HepG2 (cell line): ENCODE results near the gene CCNYL1. TPM values are rescaled to one million over a fixed set of nuclear protein-coding genes. Genes with fewer than 3 reads are reported as not detected.

Experiments used
- CREBL2 ChIP-seq: sonication (generic); formaldehyde crosslinking; IDR thresholded peaks from 2 replicates; pipeline ENCODE4 v1.8.1; 2023; ENCODE audit warnings: missing genetic modification reagents, mild to moderate bottlenecking, borderline replicate concordance
- HMG20B ChIP-seq: conservative IDR thresholded peaks from 2 replicates; pipeline ENCODE4 v1.6.1; 2016; ENCODE audit warnings: missing genetic modification reagents, missing compliant biosample characterization
- HMGXB4 ChIP-seq, 2 experiments: sonication (generic) in 1 of 2; formaldehyde crosslinking in 1 of 2; IDR thresholded peaks; 2 replicates each; pipeline versions ENCODE4 v1.4.0 to v1.6.1; 2018 to 2020; ENCODE audit warnings: missing genetic modification reagents in 2 of 2, borderline replicate concordance in 1 of 2, low read depth in 1 of 2, mild to moderate bottlenecking in 1 of 2, missing biosample characterization in 1 of 2
- HNF4G ChIP-seq, 2 experiments: sonication (generic) in 1 of 2; formaldehyde crosslinking in 1 of 2; IDR thresholded peaks; 2 replicates each; pipeline versions ENCODE4 v1.4.0 to v1.6.1; 2011 to 2020; ENCODE audit warnings: borderline replicate concordance in 2 of 2, low read depth in 2 of 2, mild to moderate bottlenecking in 2 of 2, low read length in 1 of 2, missing genetic modification reagents in 1 of 2, moderate library complexity in 1 of 2
- KAT7 ChIP-seq: IDR thresholded peaks from 2 replicates; pipeline ENCODE4 v1.6.1; 2018; ENCODE audit warnings: borderline replicate concordance, missing compliant biosample characterization
- MBD4 ChIP-seq: IDR thresholded peaks from 2 replicates; pipeline ENCODE4 v1.6.1; 2012; ENCODE audit warnings: low read length, inconsistent platforms, borderline replicate concordance
- MIXL1 ChIP-seq: IDR thresholded peaks from 2 replicates; pipeline ENCODE4 v1.6.1; 2016
- SMAD9 ChIP-seq: sonication (generic); formaldehyde crosslinking; IDR thresholded peaks from 2 replicates; pipeline ENCODE4 v1.5.1; 2020; ENCODE audit warnings: mild to moderate bottlenecking, missing genetic modification reagents
- ZBTB21 ChIP-seq: sonication (generic); formaldehyde crosslinking; IDR thresholded peaks from 2 replicates; pipeline ENCODE4 v1.4.0; 2020; ENCODE audit warnings: missing genetic modification reagents
- ZNF335 ChIP-seq: sonication (generic); formaldehyde crosslinking; IDR thresholded peaks from 2 replicates; pipeline ENCODE4 v1.4.0; 2020; ENCODE audit warnings: missing genetic modification reagents
- ZNF414 ChIP-seq: sonication (generic); formaldehyde crosslinking; IDR thresholded peaks from 2 replicates; pipeline ENCODE4 v1.5.0; 2020; ENCODE audit warnings: missing genetic modification reagents
- ZNF547 ChIP-seq: sonication (generic); formaldehyde crosslinking; IDR thresholded peaks from 2 replicates; pipeline ENCODE4 v1.5.1; 2020; ENCODE audit warnings: mild to moderate bottlenecking, missing genetic modification reagents
- ZNF550 ChIP-seq: sonication (generic); formaldehyde crosslinking; IDR thresholded peaks from 2 replicates; pipeline ENCODE4 v1.4.0; 2020; ENCODE audit warnings: mild to moderate bottlenecking, missing genetic modification reagents, borderline replicate concordance
- polyA plus RNA-seq, 8 experiments: library from polyadenylated mRNA; depleted of rRNA in 3 of 8; stranded (reverse) in 7 of 8; unstranded in 1 of 8; fragments of >200 nt; fragmentation: Illumina TruSeq in 4 of 8; extraction: Trizol in 4 of 8; gene quantifications; 2 replicates each; pipeline versions ENCODE4 v1.2.1 to v1.2.3, GENCODE V29; 2011 to 2016; ENCODE audit warnings: low read depth in 4 of 8, missing spikeins in 1 of 8, mixed read lengths in 1 of 8; ENCODE audit not compliant: insufficient read depth in 1 of 8
- total RNA-seq, 5 experiments: library from RNA; depleted of rRNA; stranded (reverse); fragments of >200 nt; fragmentation: Illumina TruSeq; extraction: Trizol; gene quantifications; 2 replicates each; pipeline ENCODE4 v1.2.3, GENCODE V29; 2016; ENCODE audit warnings: low read depth in 1 of 5
- TF ChIP-seq, protein P1 (sequence below): sonication (generic); formaldehyde crosslinking; IDR thresholded peaks from 2 replicates; pipeline ENCODE4 v1.8.0; 2022; ENCODE audit warnings: mild to moderate bottlenecking, missing genetic modification reagents, moderate library complexity
- TF ChIP-seq, protein P2 (sequence below): sonication (generic); formaldehyde crosslinking; IDR thresholded peaks from 2 replicates; pipeline ENCODE4 v1.8.0; 2022; ENCODE audit warnings: mild to moderate bottlenecking, missing genetic modification reagents, borderline replicate concordance
- TF ChIP-seq, protein P3 (sequence below), 2 experiments: IDR thresholded peaks; 2 replicates each; pipeline ENCODE4 v1.6.1; 2011 to 2012; ENCODE audit warnings: low read length in 2 of 2, borderline replicate concordance in 1 of 2, low read depth in 1 of 2, mild to moderate bottlenecking in 1 of 2, moderate library complexity in 1 of 2

CCNYL1 gene
- total and polyA plus RNA-seq, 2 of the 13 experiments (the other 11 are each of a cell fraction or from before 2014, with no cell fraction given): 12.5 to 16.2 TPM

DNA sequence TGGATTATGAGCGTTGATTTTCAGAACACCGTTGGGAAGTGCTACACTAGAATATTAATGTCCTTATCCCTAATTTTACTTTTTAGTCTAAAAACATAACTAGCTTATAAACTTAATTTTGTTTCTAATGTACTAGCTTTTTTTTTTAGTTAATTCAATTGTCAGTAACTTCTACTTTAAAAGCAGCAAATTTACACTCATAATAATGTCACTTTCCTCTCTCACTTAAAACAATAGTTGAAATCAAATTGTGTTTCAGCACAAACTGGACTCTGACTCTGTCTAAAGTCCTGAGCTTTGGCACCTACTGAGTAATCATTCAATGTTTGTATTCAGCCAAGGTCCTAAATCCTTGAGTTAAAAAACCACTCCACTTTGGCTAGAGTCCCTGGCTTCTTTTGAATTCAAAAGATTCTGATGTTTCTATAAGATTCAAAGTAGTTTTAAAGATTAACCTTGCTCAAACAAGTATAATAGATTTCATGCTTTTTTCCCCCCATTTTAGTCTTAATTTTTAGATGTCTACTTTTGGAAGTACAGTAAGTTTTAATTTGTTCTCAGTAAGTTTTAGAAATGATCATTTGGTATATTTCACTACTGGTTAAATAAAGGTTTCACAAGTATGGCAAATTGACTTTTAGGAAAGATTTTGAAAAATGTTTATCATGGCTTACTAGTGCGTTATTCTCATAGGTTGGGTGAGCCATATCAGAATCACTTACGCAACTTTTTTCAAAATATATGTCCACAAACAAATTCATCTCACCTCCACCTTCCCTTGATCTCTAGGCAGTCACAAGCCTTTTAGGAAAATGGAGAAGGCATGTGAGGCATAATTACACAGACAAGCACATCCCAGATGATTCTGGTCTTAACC lies 23.4 kb downstream of the CCNYL1 start (continued):
- TF ChIP-seq, protein P1, sequence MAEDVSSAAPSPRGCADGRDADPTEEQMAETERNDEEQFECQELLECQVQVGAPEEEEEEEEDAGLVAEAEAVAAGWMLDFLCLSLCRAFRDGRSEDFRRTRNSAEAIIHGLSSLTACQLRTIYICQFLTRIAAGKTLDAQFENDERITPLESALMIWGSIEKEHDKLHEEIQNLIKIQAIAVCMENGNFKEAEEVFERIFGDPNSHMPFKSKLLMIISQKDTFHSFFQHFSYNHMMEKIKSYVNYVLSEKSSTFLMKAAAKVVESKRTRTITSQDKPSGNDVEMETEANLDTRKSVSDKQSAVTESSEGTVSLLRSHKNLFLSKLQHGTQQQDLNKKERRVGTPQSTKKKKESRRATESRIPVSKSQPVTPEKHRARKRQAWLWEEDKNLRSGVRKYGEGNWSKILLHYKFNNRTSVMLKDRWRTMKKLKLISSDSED: no peak
- TF ChIP-seq KAT7 (CRISPR knock-in tag): no peak
- no peak for TF ChIP-seq HMG20B (CRISPR knock-in tag)
- TF ChIP-seq MIXL1 (CRISPR knock-in tag): peak; percentile 83
- TF ChIP-seq ZNF335: no peak
- TF ChIP-seq, protein P2, sequence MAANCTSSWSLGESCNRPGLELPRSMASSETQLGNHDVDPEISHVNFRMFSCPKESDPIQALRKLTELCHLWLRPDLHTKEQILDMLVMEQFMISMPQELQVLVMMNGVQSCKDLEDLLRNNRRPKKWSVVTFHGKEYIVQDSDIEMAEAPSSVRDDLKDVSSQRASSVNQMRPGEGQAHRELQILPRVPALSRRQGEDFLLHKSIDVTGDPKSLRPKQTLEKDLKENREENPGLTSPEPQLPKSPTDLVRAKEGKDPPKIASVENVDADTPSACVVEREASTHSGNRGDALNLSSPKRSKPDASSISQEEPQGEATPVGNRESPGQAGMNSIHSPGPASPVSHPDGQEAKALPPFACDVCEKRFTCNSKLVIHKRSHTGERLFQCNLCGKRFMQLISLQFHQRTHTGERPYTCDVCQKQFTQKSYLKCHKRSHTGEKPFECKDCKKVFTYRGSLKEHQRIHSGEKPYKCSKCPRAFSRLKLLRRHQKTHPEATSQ (CRISPR knock-in tag): 0 out of 2 replicates have a peak, but pooled peaks have one; percentile 44
- TF ChIP-seq CREBL2 (CRISPR knock-in tag): no peak
- peak; percentile 67; the same call in 1 of the 2 replicates for TF ChIP-seq ZNF414 (CRISPR knock-in tag)
- TF ChIP-seq SMAD9 (CRISPR knock-in tag): no peak
- 0 out of 2 replicates have a peak, but pooled peaks have one; percentile 77 for TF ChIP-seq MBD4
- no peak for TF ChIP-seq ZNF547
- TF ChIP-seq, protein P3, sequence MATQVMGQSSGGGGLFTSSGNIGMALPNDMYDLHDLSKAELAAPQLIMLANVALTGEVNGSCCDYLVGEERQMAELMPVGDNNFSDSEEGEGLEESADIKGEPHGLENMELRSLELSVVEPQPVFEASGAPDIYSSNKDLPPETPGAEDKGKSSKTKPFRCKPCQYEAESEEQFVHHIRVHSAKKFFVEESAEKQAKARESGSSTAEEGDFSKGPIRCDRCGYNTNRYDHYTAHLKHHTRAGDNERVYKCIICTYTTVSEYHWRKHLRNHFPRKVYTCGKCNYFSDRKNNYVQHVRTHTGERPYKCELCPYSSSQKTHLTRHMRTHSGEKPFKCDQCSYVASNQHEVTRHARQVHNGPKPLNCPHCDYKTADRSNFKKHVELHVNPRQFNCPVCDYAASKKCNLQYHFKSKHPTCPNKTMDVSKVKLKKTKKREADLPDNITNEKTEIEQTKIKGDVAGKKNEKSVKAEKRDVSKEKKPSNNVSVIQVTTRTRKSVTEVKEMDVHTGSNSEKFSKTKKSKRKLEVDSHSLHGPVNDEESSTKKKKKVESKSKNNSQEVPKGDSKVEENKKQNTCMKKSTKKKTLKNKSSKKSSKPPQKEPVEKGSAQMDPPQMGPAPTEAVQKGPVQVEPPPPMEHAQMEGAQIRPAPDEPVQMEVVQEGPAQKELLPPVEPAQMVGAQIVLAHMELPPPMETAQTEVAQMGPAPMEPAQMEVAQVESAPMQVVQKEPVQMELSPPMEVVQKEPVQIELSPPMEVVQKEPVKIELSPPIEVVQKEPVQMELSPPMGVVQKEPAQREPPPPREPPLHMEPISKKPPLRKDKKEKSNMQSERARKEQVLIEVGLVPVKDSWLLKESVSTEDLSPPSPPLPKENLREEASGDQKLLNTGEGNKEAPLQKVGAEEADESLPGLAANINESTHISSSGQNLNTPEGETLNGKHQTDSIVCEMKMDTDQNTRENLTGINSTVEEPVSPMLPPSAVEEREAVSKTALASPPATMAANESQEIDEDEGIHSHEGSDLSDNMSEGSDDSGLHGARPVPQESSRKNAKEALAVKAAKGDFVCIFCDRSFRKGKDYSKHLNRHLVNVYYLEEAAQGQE (IDR thresholded peaks at IDR 0.05; ENCODE audit: borderline replicate concordance in 1 of 2, low read depth in 1 of 2, low read length in 2 of 2): peak in 1 of 2 experiments; percentile 74; a peak in 1 of 4 replicates
- TF ChIP-seq HMGXB4 (CRISPR knock-in tag; IDR thresholded peaks at IDR 0.05; ENCODE audit: borderline replicate concordance in 1 of 2, low read depth in 1 of 2): no peak; a peak in 1 of 4 replicates
- no peak for TF ChIP-seq ZNF550 (CRISPR knock-in tag)
- no peak for TF ChIP-seq ZBTB21 (CRISPR knock-in tag)
- peak; percentile 100 for TF ChIP-seq HNF4G (IDR thresholded peaks at IDR 0.05; ENCODE audit: borderline replicate concordance, low read depth, low read length)
- peak; percentile 92; the same call in 1 of the 2 replicates for TF ChIP-seq HNF4G (CRISPR knock-in tag; IDR thresholded peaks at IDR 0.05; ENCODE audit: borderline replicate concordance, low read depth)
